HG02610 (cell line): ENCODE data around the gene CYTH4.
"Not testable (repeated sequence)": the region's sequence is repeated elsewhere in the genome, so short reads cannot be mapped to it uniquely, and the experiment has no call there.

Experiments
- ATAC-seq: cut with Tn5 transposase; IDR thresholded peaks from one replicate; pipeline ENCODE4 v1.9.1; 2021; ENCODE audit warnings: mild to moderate bottlenecking, moderate library complexity; ENCODE audit not compliant: unreplicated experiment

The CYTH4 gene

GRCh38 chr22:37248251-37248650, 34.1 kb upstream of the CYTH4 start:
- no peak for ATAC-seq

GRCh38 chr22:37249986-37250385, 32.3 kb upstream of the CYTH4 start:
- ATAC-seq: no peak

- not testable (repeated sequence) for ATAC-seq
Observed at GRCh38 chr22:37251836-37252235, 30.5 kb upstream of the CYTH4 start.

- no peak for ATAC-seq
Observed at GRCh38 chr22:37253126-37253660, 29.1 kb upstream of the CYTH4 start.

- no peak for ATAC-seq
Observed at GRCh38 chr22:37254209-37254866, 28.0 kb upstream of the CYTH4 start.

- ATAC-seq: no peak
Observed at GRCh38 chr22:37254867-37255233, 27.5 kb upstream of the CYTH4 start.

GRCh38 chr22:37255558-37256006, 26.7 kb upstream of the CYTH4 start:
- no peak for ATAC-seq

GRCh38 chr22:37256075-37256726, 26.1 kb upstream of the CYTH4 start:
- no peak for ATAC-seq

- no peak for ATAC-seq
Observed at GRCh38 chr22:37258005-37258752, 24.1 kb upstream of the CYTH4 start.

GRCh38 chr22:37258753-37259401, 23.4 kb upstream of the CYTH4 start:
- ATAC-seq: no peak

GRCh38 chr22:37259540-37260029, 22.7 kb upstream of the CYTH4 start:
- no peak for ATAC-seq

- ATAC-seq: no peak
Observed at GRCh38 chr22:37260155-37260795, 22.0 kb upstream of the CYTH4 start.

GRCh38 chr22:37260901-37261336, 21.4 kb upstream of the CYTH4 start:
- ATAC-seq: no peak

GRCh38 chr22:37262346-37262745, 20.0 kb upstream of the CYTH4 start:
- no peak for ATAC-seq

- no peak for ATAC-seq
Observed at GRCh38 chr22:37263966-37264887, 18.1 kb upstream of the CYTH4 start.

GRCh38 chr22:37266581-37267134, 15.7 kb upstream of the CYTH4 start:
- ATAC-seq: no peak

- no peak for ATAC-seq
Observed at GRCh38 chr22:37267135-37267587, 15.1 kb upstream of the CYTH4 start.

GRCh38 chr22:37267661-37268413, 14.5 kb upstream of the CYTH4 start:
- no peak for ATAC-seq
